ENCODE results near the gene PDE2A.

The PDE2A gene

DNA sequence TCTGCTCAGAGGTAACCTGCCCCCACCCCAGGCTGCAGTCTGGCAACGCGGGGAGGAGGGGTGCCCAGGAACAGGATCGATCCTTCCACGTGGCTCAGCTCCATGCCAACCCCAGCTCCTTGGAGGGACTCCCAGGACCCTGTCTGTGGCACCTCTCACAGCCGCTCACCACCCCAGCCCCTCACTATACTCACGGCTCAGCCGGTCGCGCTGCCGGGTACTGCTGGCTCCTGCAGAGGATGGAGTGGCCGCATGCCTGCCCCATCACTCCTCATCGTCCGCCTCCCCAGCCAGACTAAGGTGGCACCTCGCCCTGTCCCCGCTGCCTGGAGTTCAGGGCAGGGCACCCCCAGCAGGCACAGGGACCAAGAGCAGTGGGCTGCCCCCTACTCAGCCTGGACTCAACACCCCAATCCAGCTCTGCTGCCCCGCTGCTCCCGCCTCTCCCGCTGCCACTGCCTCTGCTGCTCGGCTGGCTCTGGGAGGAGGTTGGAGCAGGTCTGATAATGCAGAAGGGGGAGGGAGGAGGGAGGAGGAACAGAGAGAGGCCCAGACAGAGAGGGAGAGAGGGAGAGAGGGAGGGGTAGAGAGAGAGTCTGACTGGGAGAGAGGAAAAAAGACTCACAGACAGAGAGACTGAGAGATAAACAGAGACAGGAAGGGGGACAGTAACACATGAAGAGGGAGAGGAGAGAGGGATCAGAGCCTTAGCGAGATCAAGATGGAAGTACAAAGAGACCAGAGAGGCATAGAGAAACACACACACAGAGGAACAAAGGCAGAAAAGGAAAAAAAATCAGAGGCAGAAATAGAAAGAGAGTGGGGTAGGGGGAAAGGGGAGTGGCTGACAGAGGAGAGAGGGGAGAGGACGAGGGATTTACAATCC, at the start of gene PDE2A:
Gene PDE2A (minus strand): TSS at position 480 of the 886 bp plus-strand sequence. CDS start 215 bp downstream, at position 265.
- Histone ChIP-seq H3K36me3 (ENCODE audit: control insufficient read depth, insufficient read depth, low read length) (no peaks in the 10 kb centered on the region), H3K9ac (ENCODE audit: low read length) (no peak within 1 kb of the TSS), H3K4me3 (ENCODE audit: low read length) (no peak within 1 kb of the TSS), H3K9me3 (ENCODE audit: control insufficient read depth, low read length) (no peaks in the 10 kb centered on the region), H3K27me3 (ENCODE audit: control insufficient read depth, insufficient read depth, low read length) (peaks cover 83% of the 10 kb centered on the region), H3K4me1 (ENCODE audit: control insufficient read depth, insufficient read depth, low read length) (no peaks in the 10 kb centered on the region)

GRCh38 chr11:72723508-72723907, 49.3 kb upstream of the PDE2A start:
- Histone ChIP-seq H3K9ac (ENCODE audit: low read length) (no peak overlapping the region), H3K4me3 (ENCODE audit: low read length) (no peak overlapping the region), H3K36me3 (ENCODE audit: control insufficient read depth, insufficient read depth, low read length) (no peaks in the 10 kb centered on the region), H3K27me3 (ENCODE audit: control insufficient read depth, insufficient read depth, low read length) (no peaks in the 10 kb centered on the region), H3K4me1 (ENCODE audit: control insufficient read depth, insufficient read depth, low read length) (peaks cover 58% of the 10 kb centered on the region), H3K9me3 (ENCODE audit: control insufficient read depth, low read length) (no peaks in the 10 kb centered on the region)

DNA sequence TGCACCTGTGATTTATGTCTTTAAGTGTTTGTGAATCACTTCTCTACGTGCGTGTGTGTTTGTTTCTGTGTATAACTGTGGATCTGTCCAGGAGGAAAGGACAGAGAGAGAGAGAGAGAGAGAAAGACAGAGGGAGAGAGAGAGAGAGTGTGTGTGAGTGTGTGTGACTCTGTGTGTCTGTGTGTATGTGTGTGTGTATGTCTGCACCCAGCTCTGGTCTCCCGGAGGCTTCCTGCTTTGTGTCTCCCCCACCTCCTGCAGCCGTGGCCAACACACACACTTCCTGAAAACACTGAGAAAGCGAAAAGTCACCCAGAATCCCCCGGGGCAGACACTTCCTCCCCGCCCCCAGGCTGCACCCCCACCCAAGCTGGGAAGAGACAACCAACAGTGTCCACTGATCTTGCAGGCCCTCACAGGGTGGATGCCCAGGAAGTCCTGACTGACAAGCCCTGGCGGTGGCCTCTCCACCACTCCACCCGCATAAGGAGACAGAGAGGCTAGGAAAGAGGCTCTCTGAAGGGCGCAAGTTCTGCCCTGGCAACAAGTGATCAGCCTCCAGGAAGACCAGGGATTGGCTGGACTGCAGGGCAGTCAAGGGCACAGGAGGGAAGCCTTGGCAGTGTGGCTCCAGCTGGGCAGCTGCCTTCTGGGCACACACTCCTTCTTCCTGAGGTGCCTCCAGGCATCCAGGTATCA, 48.0 kb upstream of the PDE2A start:
- no peaks in the 10 kb centered on the region for H3K9me3 ChIP-seq (ENCODE audit: control insufficient read depth, low read length)
- H3K4me3 ChIP-seq (ENCODE audit: low read length) = peak overlapping the region; percentile 65
- H3K27me3 ChIP-seq (ENCODE audit: control insufficient read depth, insufficient read depth, low read length) = no peaks in the 10 kb centered on the region
- peaks cover 58% of the 10 kb centered on the region for H3K4me1 ChIP-seq (ENCODE audit: control insufficient read depth, insufficient read depth, low read length)
- no peaks in the 10 kb centered on the region for H3K36me3 ChIP-seq (ENCODE audit: control insufficient read depth, insufficient read depth, low read length)
- H3K9ac ChIP-seq (ENCODE audit: low read length) = peak overlapping the region; percentile 79

DNA sequence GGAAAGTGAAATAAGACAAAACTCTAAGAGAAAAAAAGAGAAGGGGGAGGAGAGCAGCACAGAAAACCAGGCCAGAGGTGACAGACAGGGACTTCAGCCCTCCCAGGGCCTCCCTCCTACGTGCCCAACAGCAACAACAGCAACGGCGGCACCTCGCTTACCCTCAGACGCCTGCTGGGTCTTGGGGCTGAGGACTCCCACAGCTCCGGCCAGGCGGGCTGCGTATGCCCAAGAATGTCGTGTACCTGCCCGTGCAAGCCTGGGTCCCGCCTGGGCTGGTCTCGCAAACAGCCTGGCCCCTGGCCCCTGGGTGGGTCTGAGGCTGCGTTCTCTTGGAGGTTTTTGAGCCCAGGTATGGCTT, 47.4 kb upstream of the PDE2A start:
- peaks cover 58% of the 10 kb centered on the region for H3K4me1 ChIP-seq (ENCODE audit: control insufficient read depth, insufficient read depth, low read length)

DNA sequence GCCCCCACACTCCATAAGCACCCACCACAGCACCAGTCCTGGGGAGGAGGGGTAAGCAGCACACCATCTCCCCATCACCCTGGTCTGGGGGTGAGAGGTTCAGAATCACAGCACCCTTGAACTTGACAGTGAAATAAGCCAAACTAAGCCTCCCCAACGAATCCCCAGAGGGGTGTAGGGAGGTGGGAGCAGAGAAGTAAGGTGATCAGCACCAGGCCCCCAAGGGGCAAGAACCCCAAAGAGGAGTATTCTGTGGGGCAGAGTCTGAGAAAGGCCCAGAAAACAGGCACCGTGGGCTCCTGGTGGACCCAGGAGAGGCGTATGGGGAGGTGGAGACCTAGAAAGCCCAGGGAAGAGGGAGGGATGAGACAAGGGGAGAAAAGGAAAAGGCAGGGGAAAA, 47.1 kb upstream of the PDE2A start:
- H3K9ac ChIP-seq (ENCODE audit: low read length) = peak overlapping the region; percentile 79
- peak overlapping the region; percentile 65 for H3K4me3 ChIP-seq (ENCODE audit: low read length)
- H3K36me3 ChIP-seq (ENCODE audit: control insufficient read depth, insufficient read depth, low read length) = no peaks in the 10 kb centered on the region
- H3K9me3 ChIP-seq (ENCODE audit: control insufficient read depth, low read length) = no peaks in the 10 kb centered on the region
- peaks cover 58% of the 10 kb centered on the region for H3K4me1 ChIP-seq (ENCODE audit: control insufficient read depth, insufficient read depth, low read length)
- no peaks in the 10 kb centered on the region for H3K27me3 ChIP-seq (ENCODE audit: control insufficient read depth, insufficient read depth, low read length)

More for the DNA sequence above, 47.4 kb upstream of the PDE2A start:
- Histone ChIP-seq H3K9ac (ENCODE audit: low read length) (peak overlapping the region; percentile 79), H3K36me3 (ENCODE audit: control insufficient read depth, insufficient read depth, low read length) (no peaks in the 10 kb centered on the region), H3K27me3 (ENCODE audit: control insufficient read depth, insufficient read depth, low read length) (no peaks in the 10 kb centered on the region), H3K9me3 (ENCODE audit: control insufficient read depth, low read length) (no peaks in the 10 kb centered on the region), H3K4me3 (ENCODE audit: low read length) (peak overlapping the region; percentile 65)

GRCh38 chr11:72720784-72721183, 46.6 kb upstream of the PDE2A start:
- peaks cover 58% of the 10 kb centered on the region for H3K4me1 ChIP-seq (ENCODE audit: control insufficient read depth, insufficient read depth, low read length)
- H3K4me3 ChIP-seq (ENCODE audit: low read length) = peak overlapping the region; percentile 65

GRCh38 chr11:72720047-72720446, 45.8 kb upstream of the PDE2A start:
- H3K4me1 ChIP-seq (ENCODE audit: control insufficient read depth, insufficient read depth, low read length) = peaks cover 51% of the 10 kb centered on the region
- H3K36me3 ChIP-seq (ENCODE audit: control insufficient read depth, insufficient read depth, low read length) = no peaks in the 10 kb centered on the region
- H3K9me3 ChIP-seq (ENCODE audit: control insufficient read depth, low read length) = no peaks in the 10 kb centered on the region
- peak overlapping the region; percentile 79 for H3K9ac ChIP-seq (ENCODE audit: low read length)
- H3K27me3 ChIP-seq (ENCODE audit: control insufficient read depth, insufficient read depth, low read length) = no peaks in the 10 kb centered on the region
- H3K4me3 ChIP-seq (ENCODE audit: low read length) = peak overlapping the region; percentile 65

More at GRCh38 chr11:72720784-72721183, 46.6 kb upstream of the PDE2A start:
- Histone ChIP-seq H3K36me3 (ENCODE audit: control insufficient read depth, insufficient read depth, low read length) (no peaks in the 10 kb centered on the region), H3K9me3 (ENCODE audit: control insufficient read depth, low read length) (no peaks in the 10 kb centered on the region), H3K9ac (ENCODE audit: low read length) (peak overlapping the region; percentile 79), H3K27me3 (ENCODE audit: control insufficient read depth, insufficient read depth, low read length) (no peaks in the 10 kb centered on the region)

DNA sequence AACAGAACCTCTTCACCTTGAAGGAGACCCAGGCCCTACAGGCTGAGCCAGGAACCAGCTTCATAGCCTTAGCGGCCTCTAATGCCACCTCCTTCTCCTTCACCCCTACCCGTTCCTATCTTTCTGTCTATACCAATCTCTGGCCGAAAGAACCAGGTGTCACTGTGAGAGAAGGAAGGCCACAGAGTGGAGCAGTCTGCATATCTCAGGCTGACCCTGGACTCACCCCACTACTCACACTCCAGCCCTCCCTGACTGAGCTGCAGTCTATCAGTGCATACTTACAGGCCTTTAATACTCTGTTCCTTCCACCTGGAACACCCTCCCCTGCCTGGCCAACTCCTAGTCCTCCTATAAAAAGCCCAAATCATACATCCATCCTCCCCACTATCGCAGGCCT, 45.3 kb upstream of the PDE2A start:
- H3K4me3 ChIP-seq (ENCODE audit: low read length) = no peak overlapping the region
- no peaks in the 10 kb centered on the region for H3K27me3 ChIP-seq (ENCODE audit: control insufficient read depth, insufficient read depth, low read length)
- peak overlapping the region; percentile 79 for H3K9ac ChIP-seq (ENCODE audit: low read length)
- H3K9me3 ChIP-seq (ENCODE audit: control insufficient read depth, low read length) = no peaks in the 10 kb centered on the region
- H3K4me1 ChIP-seq (ENCODE audit: control insufficient read depth, insufficient read depth, low read length) = peaks cover 49% of the 10 kb centered on the region
- no peaks in the 10 kb centered on the region for H3K36me3 ChIP-seq (ENCODE audit: control insufficient read depth, insufficient read depth, low read length)

DNA sequence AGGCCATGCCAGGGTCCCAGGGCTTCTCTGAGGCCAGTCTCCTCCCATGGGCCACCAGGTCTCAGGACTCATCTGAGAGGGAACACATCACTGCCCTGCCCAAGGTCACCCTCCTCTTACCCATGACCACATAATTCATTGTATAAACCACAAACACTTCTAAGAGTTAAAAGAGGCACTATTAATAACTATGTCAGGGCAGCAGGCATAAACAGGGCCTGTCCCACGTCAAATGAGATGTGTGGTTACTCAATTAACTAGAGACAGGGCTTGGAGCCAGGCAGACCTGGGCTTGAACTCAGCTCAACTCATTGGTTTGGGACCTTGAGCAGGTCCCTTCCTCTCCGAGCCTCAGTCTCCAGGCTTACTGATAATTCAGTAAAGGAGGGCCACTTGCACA, 44.9 kb upstream of the PDE2A start:
- Histone ChIP-seq H3K4me1 (ENCODE audit: control insufficient read depth, insufficient read depth, low read length) (peaks cover 48% of the 10 kb centered on the region), H3K9ac (ENCODE audit: low read length) (peak overlapping the region; percentile 79), H3K9me3 (ENCODE audit: control insufficient read depth, low read length) (no peaks in the 10 kb centered on the region), H3K4me3 (ENCODE audit: low read length) (no peak overlapping the region), H3K36me3 (ENCODE audit: control insufficient read depth, insufficient read depth, low read length) (no peaks in the 10 kb centered on the region), H3K27me3 (ENCODE audit: control insufficient read depth, insufficient read depth, low read length) (no peaks in the 10 kb centered on the region)

GRCh38 chr11:72718101-72718501, 43.9 kb upstream of the PDE2A start:
- Histone ChIP-seq H3K27me3 (ENCODE audit: control insufficient read depth, insufficient read depth, low read length) (no peaks in the 10 kb centered on the region), H3K4me1 (ENCODE audit: control insufficient read depth, insufficient read depth, low read length) (peaks cover 40% of the 10 kb centered on the region), H3K4me3 (ENCODE audit: low read length) (no peak overlapping the region), H3K9me3 (ENCODE audit: control insufficient read depth, low read length) (no peaks in the 10 kb centered on the region), H3K9ac (ENCODE audit: low read length) (no peak overlapping the region), H3K36me3 (ENCODE audit: control insufficient read depth, insufficient read depth, low read length) (no peaks in the 10 kb centered on the region)

DNA sequence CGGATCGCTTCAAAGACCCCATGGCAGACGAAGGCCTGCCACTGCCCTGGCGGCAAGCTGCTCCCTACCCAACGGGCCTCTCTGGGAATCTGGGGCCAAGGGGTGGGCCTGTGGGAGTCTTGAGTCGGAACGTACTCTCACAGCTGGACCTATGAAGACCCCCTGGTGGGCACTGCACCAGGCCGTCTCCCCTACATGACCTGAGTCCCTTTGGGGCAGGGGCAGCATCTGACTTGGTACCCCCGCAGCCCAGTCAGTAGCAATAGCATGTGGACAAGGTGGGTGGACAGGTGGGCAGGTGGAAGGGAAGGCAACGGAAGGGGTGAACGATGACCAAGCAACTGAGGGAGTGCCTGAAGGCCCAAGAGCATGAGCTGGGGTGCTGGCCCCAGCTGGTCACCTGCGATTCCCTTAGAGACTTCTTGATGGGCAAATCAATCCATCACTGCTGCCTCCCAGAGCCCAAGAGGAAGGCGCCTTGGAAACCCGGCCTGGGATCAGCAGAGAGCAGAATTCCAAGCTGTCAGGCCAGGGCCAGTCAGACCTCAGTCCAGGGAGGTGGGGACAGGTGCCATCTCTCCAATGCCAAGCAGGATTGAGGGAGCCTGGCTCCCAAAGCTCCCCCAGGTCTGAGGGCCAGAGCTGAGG, 42.7 kb upstream of the PDE2A start:
- no peaks in the 10 kb centered on the region for H3K9me3 ChIP-seq (ENCODE audit: control insufficient read depth, low read length)
- H3K4me1 ChIP-seq (ENCODE audit: control insufficient read depth, insufficient read depth, low read length) = peaks cover 38% of the 10 kb centered on the region
- H3K27me3 ChIP-seq (ENCODE audit: control insufficient read depth, insufficient read depth, low read length) = no peaks in the 10 kb centered on the region
- peaks cover 5% of the 10 kb centered on the region for H3K36me3 ChIP-seq (ENCODE audit: control insufficient read depth, insufficient read depth, low read length)
- H3K9ac ChIP-seq (ENCODE audit: low read length) = no peak overlapping the region
- H3K4me3 ChIP-seq (ENCODE audit: low read length) = no peak overlapping the region

GRCh38 chr11:72716290-72716689, 42.1 kb upstream of the PDE2A start:
- Histone ChIP-seq H3K9ac (ENCODE audit: low read length) (no peak overlapping the region), H3K36me3 (ENCODE audit: control insufficient read depth, insufficient read depth, low read length) (peaks cover 5% of the 10 kb centered on the region), H3K9me3 (ENCODE audit: control insufficient read depth, low read length) (no peaks in the 10 kb centered on the region), H3K27me3 (ENCODE audit: control insufficient read depth, insufficient read depth, low read length) (no peaks in the 10 kb centered on the region), H3K4me1 (ENCODE audit: control insufficient read depth, insufficient read depth, low read length) (peaks cover 38% of the 10 kb centered on the region), H3K4me3 (ENCODE audit: low read length) (no peak overlapping the region)

Measured in mucosa of stomach (tissue), 1 donor.